Measurements from ENCODE around the gene C9orf50. TPM values are rescaled to one million over a fixed set of nuclear protein-coding genes. Genes with fewer than 3 reads are reported as not detected.
"Not testable (repeated sequence)": the region's sequence is repeated elsewhere in the genome, so short reads cannot be mapped to it uniquely, and the experiment has no call there.

The C9orf50 gene
- total and polyA plus RNA-seq, 2 donors (not counting 1 experiment from before 2014, with no cell fraction given) = not detected

DNA sequence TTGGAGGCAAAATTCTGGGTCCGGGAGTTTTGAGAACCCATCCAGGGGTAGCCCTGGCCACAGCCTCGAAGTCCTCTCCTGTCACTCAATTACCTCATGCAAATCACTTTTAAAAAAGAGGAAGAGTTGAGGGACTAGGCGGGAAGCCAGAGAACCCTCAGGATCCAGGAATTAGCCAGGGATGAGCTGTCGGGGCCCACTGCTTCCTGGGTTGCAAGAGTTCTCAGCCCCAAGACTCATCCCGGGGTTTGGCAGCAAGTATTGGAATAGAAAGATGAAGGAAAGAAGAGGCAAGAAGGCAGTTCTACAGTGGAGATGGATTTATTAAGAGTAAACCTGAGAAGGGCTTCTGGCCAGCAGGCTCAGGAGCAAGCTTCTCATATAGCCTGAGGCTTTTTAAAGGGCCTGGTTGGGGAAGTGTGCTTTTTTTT is 25.6 kb downstream of the C9orf50 start:
- 76% methylated on average over 3 of the region's 5 CpGs for WGBS (ENCODE audit: insufficient coverage)

DNA sequence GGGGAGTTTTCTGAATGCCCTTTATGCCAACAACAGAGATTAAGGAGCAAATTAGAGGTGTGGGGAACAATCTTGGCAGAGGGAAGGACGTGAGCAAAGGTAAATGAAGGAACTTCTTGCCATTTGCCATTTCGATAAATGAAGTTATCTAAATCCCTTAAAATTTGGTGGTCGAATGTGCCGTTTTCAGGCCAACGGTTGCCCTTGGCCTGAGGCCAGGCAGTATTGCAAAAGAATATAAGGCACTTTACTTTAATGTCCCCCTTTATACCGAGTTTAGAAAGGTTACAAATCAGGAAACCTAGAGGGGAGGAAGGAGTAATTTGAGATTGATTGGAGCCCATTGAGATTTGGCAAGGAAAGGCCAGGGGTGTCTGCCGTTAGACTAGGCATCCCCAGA is 26.3 kb downstream of the C9orf50 start:
- POLR2A ChIA-PET = no interaction called here

More for the DNA sequence above, 25.6 kb downstream of the C9orf50 start:
- H3K4me2 ChIP-seq (replicated peaks; ENCODE audit: low read depth, low read length, poor library complexity, severe bottlenecking) = no peak overlapping the region
- Mint-ChIP-seq H3K9me3 (ENCODE audit: insufficient read depth) (no peaks in the 10 kb centered on the region), H3K27me3 (peaks cover 52% of the 10 kb centered on the region), H3K27ac (no peak overlapping the region), H3K4me3 (no peak overlapping the region), H3K4me1 (peaks cover 12% of the 10 kb centered on the region)
- ATAC-seq (ENCODE audit: low read depth) (no peak), DNase-seq (no peak)
- no peak for TF ChIP-seq EZH2 (IDR thresholded peaks at IDR 0.05; ENCODE audit: borderline replicate concordance, insufficient read depth, low read depth, low read length, poor library complexity, severe bottlenecking)
- TF ChIP-seq, protein P1, sequence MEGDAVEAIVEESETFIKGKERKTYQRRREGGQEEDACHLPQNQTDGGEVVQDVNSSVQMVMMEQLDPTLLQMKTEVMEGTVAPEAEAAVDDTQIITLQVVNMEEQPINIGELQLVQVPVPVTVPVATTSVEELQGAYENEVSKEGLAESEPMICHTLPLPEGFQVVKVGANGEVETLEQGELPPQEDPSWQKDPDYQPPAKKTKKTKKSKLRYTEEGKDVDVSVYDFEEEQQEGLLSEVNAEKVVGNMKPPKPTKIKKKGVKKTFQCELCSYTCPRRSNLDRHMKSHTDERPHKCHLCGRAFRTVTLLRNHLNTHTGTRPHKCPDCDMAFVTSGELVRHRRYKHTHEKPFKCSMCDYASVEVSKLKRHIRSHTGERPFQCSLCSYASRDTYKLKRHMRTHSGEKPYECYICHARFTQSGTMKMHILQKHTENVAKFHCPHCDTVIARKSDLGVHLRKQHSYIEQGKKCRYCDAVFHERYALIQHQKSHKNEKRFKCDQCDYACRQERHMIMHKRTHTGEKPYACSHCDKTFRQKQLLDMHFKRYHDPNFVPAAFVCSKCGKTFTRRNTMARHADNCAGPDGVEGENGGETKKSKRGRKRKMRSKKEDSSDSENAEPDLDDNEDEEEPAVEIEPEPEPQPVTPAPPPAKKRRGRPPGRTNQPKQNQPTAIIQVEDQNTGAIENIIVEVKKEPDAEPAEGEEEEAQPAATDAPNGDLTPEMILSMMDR (IDR thresholded peaks at IDR 0.05) = no peak
- ChIA-PET CTCF (interaction anchor here (1.2 kb wide), 1 partner anchor 9 kb away, joined by 3 read pairs; no protein-coding TSS in a partner anchor), POLR2A (interaction anchor here (0.7 kb wide), 1 partner anchor 104 kb away, joined by 8 read pairs; no protein-coding TSS in a partner anchor)
- H3K36me3 ChIP-seq (replicated peaks in 1 of 2; ENCODE audit: control extremely low read depth in 1 of 2, control insufficient read depth in 1 of 2, extremely low read depth in 1 of 2, insufficient read depth in 2 of 2, low read length in 1 of 2) = no peaks in the 10 kb centered on the region
- no peak overlapping the region for H3K4me3 ChIP-seq (ENCODE audit: control extremely low read depth in 1 of 5, extremely low read depth in 1 of 5, insufficient read depth in 1 of 5, low read depth in 2 of 5, low read length in 4 of 5)
- H4K20me1 ChIP-seq (ENCODE audit: control insufficient read depth, insufficient read depth, low read length, poor library complexity, severe bottlenecking) = no peaks in the 10 kb centered on the region
- H3K9ac ChIP-seq (ENCODE audit: low read length) = no peak overlapping the region
- H2AFZ ChIP-seq (ENCODE audit: insufficient read depth, low read depth, low read length, poor library complexity, severe bottlenecking) = no peak overlapping the region
- no peaks in the 10 kb centered on the region for H3K79me2 ChIP-seq (ENCODE audit: control insufficient read depth, insufficient read depth, low read length)
- H3K9me3 ChIP-seq (ENCODE audit: control extremely low read depth in 1 of 3, control insufficient read depth in 2 of 3, insufficient read depth in 1 of 3, low read length in 2 of 3) = peaks cover 0 to 9% (median 0%) of the 10 kb centered on the region in 3 donors
- H3K4me1 ChIP-seq (ENCODE audit: control insufficient read depth in 2 of 2, insufficient read depth in 2 of 2, low read length in 2 of 2) = peaks cover 14 to 15% of the 10 kb centered on the region in 2 donors
- intact Hi-C loops (cut with micrococcal nuclease) = no loop called here
- H3K27ac ChIP-seq (ENCODE audit: low read length in 2 of 2) = no peak overlapping the region
- H3K27me3 ChIP-seq (replicated peaks in 1 of 4; ENCODE audit: control extremely low read depth in 1 of 4, control insufficient read depth in 3 of 4, insufficient read depth in 4 of 4, low read length in 3 of 4) = peaks cover 0 to 35% (median 11%) of the 10 kb centered on the region in 4 experiments

DNA sequence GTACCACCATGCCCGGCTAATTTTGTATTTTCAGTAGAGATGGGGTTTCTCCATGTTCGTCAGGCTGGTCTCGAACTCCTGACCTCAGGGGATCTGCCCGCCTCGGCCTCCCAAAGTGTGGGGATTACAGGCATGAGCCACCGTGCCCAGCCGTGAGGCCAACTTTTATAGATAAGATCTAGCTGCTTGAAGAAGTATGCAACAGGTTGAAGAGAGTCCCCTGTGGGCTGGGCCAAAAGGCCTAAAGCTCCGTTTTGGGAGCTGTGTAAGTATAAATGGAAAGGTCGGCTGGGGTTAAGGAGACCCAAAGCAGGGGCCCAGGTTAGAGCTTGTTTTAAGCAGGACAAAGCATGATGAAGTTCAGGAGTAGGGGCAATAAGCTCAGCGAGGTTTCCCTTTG is 28.1 kb downstream of the C9orf50 start:
- H3K9me3 Mint-ChIP-seq (ENCODE audit: insufficient read depth); intact Hi-C loops (cut with micrococcal nuclease); H3K4me2 ChIP-seq (replicated peaks; ENCODE audit: low read depth, low read length, poor library complexity, severe bottlenecking); ATAC-seq (ENCODE audit: low read depth); H3K4me3 Mint-ChIP-seq; H3K27ac ChIP-seq (ENCODE audit: low read length in 2 of 2); H4K20me1 ChIP-seq (ENCODE audit: control insufficient read depth, insufficient read depth, low read length, poor library complexity, severe bottlenecking); H3K4me1 ChIP-seq (ENCODE audit: control insufficient read depth in 2 of 2, insufficient read depth in 2 of 2, low read length in 2 of 2); H3K79me2 ChIP-seq (ENCODE audit: control insufficient read depth, insufficient read depth, low read length); H3K9ac ChIP-seq (ENCODE audit: low read length); DNase-seq; H3K4me1 Mint-ChIP-seq; H2AFZ ChIP-seq (ENCODE audit: insufficient read depth, low read depth, low read length, poor library complexity, severe bottlenecking); H3K9me3 ChIP-seq (ENCODE audit: control extremely low read depth in 1 of 3, control insufficient read depth in 2 of 3, insufficient read depth in 1 of 3, low read length in 2 of 3); H3K27ac Mint-ChIP-seq; POLR2A ChIA-PET; H3K36me3 ChIP-seq (replicated peaks in 1 of 2; ENCODE audit: control extremely low read depth in 1 of 2, control insufficient read depth in 1 of 2, extremely low read depth in 1 of 2, insufficient read depth in 2 of 2, low read length in 1 of 2); H3K4me3 ChIP-seq (ENCODE audit: control extremely low read depth in 1 of 5, extremely low read depth in 1 of 5, insufficient read depth in 1 of 5, low read depth in 2 of 5, low read length in 4 of 5): not testable (repeated sequence)
- 92% methylated on average over 10 of the region's 10 CpGs for WGBS (ENCODE audit: insufficient coverage)
- H3K27me3 ChIP-seq (replicated peaks in 1 of 4; ENCODE audit: control extremely low read depth in 1 of 4, control insufficient read depth in 3 of 4, insufficient read depth in 4 of 4, low read length in 3 of 4) = peaks cover 0 to 24% (median 5%) of the 10 kb centered on the region in 4 experiments
- peaks cover 56% of the 10 kb centered on the region for H3K27me3 Mint-ChIP-seq
- CTCF ChIA-PET = interaction anchor here (0.7 to 0.9 kb wide), 2 partner anchors 9 to 454 kb away, joined by 3 read pairs; no protein-coding TSS in a partner anchor

More for the DNA sequence above, 26.3 kb downstream of the C9orf50 start:
- Histone ChIP-seq H3K4me2 (replicated peaks; ENCODE audit: low read depth, low read length, poor library complexity, severe bottlenecking) (no peak overlapping the region), H3K79me2 (ENCODE audit: control insufficient read depth, insufficient read depth, low read length) (no peaks in the 10 kb centered on the region), H3K27me3 (replicated peaks in 1 of 4; ENCODE audit: control extremely low read depth in 1 of 4, control insufficient read depth in 3 of 4, insufficient read depth in 4 of 4, low read length in 3 of 4) (peaks cover 0 to 34% (median 11%) of the 10 kb centered on the region in 4 experiments), H4K20me1 (ENCODE audit: control insufficient read depth, insufficient read depth, low read length, poor library complexity, severe bottlenecking) (no peaks in the 10 kb centered on the region), H3K4me3 (ENCODE audit: control extremely low read depth in 1 of 5, extremely low read depth in 1 of 5, insufficient read depth in 1 of 5, low read depth in 2 of 5, low read length in 4 of 5) (no peak overlapping the region), H3K4me1 (ENCODE audit: control insufficient read depth in 2 of 2, insufficient read depth in 2 of 2, low read length in 2 of 2) (peaks cover 14 to 15% of the 10 kb centered on the region in 2 donors), H3K27ac (ENCODE audit: low read length in 2 of 2) (no peak overlapping the region), H2AFZ (ENCODE audit: insufficient read depth, low read depth, low read length, poor library complexity, severe bottlenecking) (no peak overlapping the region), H3K9me3 (ENCODE audit: control extremely low read depth in 1 of 3, control insufficient read depth in 2 of 3, insufficient read depth in 1 of 3, low read length in 2 of 3) (peaks cover 0 to 9% (median 0%) of the 10 kb centered on the region in 3 donors), H3K9ac (ENCODE audit: low read length) (no peak overlapping the region), H3K36me3 (replicated peaks in 1 of 2; ENCODE audit: control extremely low read depth in 1 of 2, control insufficient read depth in 1 of 2, extremely low read depth in 1 of 2, insufficient read depth in 2 of 2, low read length in 1 of 2) (no peaks in the 10 kb centered on the region)
- peaks cover 56% of the 10 kb centered on the region for H3K27me3 Mint-ChIP-seq
- intact Hi-C loops (cut with micrococcal nuclease) = no loop called here
- no peak for DNase-seq
- no peak overlapping the region for H3K27ac Mint-ChIP-seq
- TF ChIP-seq, protein P1 (IDR thresholded peaks at IDR 0.05) = no peak
- TF ChIP-seq EZH2 (IDR thresholded peaks at IDR 0.05; ENCODE audit: borderline replicate concordance, insufficient read depth, low read depth, low read length, poor library complexity, severe bottlenecking) = no peak
- WGBS (ENCODE audit: insufficient coverage) = 85% methylated on average over 2 of the region's 7 CpGs
- no peak overlapping the region for H3K4me3 Mint-ChIP-seq
- H3K9me3 Mint-ChIP-seq (ENCODE audit: insufficient read depth) = no peaks in the 10 kb centered on the region
- ATAC-seq (ENCODE audit: low read depth) = no peak
- peaks cover 12% of the 10 kb centered on the region for H3K4me1 Mint-ChIP-seq
- CTCF ChIA-PET = no interaction called here

Data from B cell (primary cell).